HL-60/S4 (cell line): Measurements from ENCODE around the gene GOLT1A.

Experiments
- in situ Hi-C: fragments of 300-500 bp; cut with MboI; formaldehyde crosslinking; loops from 2 replicates; pipeline ENCODE4 v1.14.3; 2022; ENCODE audit warnings: low sequenced_read_pairs

GOLT1A gene

DNA sequence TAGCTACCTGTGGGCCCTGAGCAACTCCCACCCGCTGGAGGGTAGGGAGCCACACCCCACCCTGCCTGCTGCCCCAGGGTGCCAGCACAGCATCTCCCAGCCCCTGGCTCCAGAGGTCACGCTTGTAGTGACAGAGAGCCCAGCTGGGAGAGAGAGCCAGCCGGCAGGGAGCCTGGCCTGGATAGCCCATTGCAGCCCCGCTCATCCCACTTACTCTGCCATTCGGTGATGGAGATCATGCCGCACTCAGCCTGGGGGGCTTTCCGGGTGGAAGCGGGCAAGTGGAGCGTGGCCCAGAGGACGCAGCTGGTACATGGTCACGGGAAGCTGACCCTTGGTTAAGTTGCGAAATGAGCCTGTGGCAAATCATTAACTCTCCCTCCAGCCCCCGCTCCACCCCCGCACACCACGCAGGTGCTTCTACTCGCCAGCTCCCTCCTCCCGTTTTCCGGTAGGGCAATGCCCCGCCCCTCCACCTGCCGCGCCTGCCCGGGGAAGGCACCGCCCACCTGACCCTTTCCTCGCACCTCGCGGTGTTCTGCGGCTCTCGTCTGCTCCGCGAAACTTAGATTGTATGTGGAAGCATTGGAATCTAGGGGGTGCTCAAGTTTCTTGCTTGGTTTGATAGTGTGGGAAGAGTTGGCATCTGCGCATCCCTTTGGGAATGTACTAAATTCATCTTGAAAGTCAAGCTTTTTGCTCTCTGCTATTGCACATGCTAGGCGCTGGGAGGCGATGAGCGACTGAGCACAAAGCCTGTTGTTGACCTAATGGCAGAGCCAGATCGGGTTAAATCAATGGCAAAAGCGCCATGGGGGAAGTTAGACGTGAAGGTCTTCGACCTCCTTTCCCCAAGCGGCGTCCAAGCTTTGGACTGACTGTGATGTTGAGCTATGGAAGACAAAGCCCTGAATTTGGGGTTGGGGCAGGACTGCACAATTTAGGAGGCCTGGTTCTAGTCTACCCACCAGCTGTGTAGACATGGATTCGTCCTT, at the start of gene GOLT1A:
Gene GOLT1A, minus strand, starts transcription at position 321 of the 995 bp plus-strand sequence. Its CDS starts 82 bp downstream, at position 239.
- in situ Hi-C loops, result no loop called here

- in situ Hi-C loops, result no loop called here
Observed at GRCh38 chr1:204263254-204263910, 49.6 kb upstream of the GOLT1A start.

GRCh38 chr1:204262506-204263253, 48.9 kb upstream of the GOLT1A start:
- in situ Hi-C loops, result no loop called here

DNA sequence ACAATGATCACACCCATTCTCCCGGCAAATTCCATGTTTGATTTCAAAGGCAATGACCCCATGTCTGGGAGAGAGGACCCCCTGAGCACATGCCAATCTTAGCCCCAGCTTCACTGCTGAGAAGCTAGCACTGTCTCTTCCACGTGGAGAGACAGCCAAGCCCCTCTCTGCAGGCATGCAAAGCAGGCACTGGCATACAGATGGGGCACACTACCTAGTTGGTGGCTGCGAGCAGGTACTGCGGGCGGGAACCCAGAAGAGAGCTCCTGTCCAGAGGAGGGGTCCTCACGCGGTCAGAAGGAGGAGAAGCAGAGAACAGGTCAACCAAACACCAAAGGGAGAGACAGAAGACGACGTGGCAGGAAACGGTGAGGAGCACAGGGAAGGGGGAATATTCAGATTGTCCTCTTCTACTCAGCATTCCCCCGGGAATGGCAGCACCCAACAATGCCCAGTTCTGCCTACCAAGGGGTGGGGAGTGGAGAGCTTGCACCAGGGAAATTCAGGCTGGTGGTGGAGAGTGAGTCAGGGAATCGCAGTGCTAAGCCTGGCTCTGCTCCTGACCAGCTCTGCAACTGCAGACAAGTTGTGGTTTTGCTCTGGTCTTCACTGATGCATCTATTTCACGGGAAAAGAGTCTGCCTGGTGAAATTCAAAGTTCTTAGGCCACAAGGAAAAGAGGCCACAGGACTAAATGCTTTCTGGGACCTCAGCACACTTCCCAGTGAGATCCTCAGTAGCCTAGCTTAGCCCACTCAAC, 48.1 kb upstream of the GOLT1A start:
- in situ Hi-C loops, result no loop called here

DNA sequence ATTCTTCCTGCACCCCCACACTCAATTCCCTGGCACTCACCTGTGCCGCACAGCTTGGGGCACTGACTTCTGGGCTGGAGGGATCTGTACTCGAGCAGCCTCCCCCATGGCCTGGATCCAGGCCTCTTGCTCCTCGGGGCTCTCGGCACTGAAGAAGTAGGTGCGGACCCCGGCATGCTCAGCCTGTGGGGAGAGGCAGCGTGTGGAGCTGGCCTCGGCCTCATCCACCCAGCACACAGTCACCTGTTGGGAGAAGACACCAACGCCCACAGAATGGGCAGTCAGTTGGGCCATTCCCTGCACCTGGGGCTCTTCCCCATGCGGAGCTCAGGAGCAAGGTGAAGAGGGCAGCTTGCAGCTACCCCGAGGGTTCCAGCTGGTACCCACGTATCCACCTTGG, 47.5 kb upstream of the GOLT1A start:
- in situ Hi-C loops, result no loop called here

GRCh38 chr1:204260601-204261197, 46.9 kb upstream of the GOLT1A start:
- in situ Hi-C loops, result no loop called here

DNA sequence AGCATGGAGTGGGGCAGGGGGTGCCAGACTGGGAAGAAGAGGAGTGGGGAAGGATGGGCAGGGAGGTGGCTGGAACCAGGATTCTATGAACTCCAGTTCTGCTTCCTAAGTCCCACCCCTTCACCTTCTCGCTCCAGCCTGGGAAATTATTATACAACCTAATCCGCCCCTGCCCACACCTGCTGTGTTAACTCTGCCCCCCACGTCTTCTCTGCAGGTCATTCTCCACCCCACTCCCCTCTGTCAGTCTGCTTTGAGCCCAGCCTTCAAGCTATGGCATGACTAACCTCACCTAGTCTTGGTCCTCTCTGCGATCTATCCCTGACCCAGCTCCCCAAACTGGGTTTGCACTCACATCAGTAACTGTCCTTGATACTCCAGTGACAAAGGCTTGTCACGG, 46.0 kb upstream of the GOLT1A start:
- in situ Hi-C loops, result no loop called here

DNA sequence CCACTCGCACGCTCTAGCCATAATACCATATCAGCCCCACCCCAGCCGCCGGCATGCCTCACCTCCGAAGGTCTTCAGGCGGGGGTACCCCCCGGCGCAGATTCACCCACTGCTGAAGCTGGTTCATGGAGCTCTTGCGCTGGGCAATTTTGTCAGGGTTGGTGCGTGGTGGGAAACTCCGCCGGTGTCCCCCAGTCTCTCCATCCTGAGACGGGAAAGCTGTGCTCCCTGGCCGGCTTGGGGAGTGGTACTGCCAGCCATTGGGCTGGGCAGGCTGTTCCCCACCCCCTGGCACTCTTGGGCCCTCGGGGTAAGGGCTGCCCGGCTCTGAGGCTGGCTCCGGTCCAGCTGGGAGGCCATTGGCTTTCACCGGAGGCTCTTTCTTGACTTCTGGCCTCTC, 45.4 kb upstream of the GOLT1A start:
- in situ Hi-C loops, result no loop called here

DNA sequence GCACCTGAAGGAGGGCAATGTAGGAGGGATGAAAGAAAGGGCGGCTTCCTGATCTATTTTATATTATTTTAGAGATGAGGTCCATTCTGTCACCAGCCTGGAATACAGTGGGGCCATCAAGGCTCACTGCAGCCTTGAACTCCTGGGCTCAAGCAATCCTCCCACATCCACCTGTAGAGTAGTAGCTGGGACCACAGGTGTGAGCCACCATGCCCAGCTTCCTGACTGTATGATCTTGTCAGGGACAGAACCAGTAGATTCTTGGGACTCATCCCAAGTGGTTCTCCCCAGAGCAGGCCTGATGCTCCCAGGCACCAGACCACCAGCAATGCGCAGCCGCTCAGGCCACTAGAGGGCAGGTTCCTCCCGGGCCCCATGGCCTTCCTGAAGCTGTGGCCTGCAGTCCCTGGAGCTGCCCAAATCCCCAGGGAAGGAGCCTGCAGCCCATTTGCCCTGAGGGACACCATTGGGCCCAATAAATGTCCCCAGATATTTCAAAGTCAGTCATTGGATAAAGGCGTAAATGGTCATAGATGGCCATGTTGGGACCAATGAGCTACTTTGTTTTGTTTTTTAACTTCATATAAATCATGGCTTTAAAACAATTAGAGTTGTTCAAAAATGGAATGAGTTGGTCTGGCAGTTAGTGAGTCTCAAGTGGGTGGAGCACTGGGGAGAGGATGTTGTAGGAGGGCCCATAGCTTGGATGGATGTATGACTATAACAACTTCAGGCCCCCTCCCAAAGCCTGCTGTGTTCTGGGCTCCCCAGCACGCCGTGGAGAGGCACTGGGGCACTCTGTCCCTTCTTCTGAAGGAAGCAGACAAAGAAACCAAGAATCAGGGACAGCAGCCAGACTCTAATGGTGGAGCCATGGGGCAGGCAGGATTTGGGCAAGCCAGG, 44.7 kb upstream of the GOLT1A start:
- in situ Hi-C loops, result no loop called here

DNA sequence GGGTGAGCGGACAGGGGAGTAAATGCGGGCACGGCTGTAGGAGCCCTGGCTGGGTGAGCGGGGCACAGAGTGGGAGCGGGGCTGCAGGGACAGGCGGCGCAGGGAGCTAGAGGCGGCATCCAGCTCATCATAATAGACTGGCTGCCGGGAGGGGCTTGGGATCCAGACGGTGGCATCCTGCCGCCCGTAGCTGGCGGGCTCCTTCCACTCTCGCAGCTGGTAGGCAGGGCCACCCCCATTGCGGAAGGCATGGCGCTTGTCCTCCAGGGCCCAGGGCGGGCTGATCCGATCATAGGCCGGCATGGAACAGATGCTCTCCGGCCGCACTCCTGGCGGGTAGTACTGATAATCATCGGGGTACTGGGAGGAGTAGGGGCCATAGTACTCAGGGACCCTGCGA, 43.7 kb upstream of the GOLT1A start:
- in situ Hi-C loops, result no loop called here

DNA sequence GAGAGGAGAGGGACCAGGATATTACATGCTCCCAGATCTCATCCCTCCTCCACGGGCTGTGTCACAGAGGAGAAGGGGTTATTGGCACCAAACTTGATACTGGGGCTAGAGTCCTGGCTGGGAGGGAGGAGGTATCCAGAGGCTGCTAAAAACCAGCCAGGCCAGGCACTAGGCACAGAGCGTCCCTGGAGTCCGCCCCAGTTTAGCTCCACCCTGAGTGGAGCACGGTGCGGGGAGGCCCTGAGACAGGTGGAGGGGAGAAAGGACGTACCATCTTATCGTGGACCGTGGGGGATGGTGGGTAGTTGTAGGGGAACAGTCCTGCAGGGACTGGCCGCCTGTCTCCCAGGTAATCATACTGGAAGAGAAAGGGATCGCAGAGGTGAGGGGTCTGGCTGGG, 42.7 kb upstream of the GOLT1A start:
- in situ Hi-C loops, result no loop called here

DNA sequence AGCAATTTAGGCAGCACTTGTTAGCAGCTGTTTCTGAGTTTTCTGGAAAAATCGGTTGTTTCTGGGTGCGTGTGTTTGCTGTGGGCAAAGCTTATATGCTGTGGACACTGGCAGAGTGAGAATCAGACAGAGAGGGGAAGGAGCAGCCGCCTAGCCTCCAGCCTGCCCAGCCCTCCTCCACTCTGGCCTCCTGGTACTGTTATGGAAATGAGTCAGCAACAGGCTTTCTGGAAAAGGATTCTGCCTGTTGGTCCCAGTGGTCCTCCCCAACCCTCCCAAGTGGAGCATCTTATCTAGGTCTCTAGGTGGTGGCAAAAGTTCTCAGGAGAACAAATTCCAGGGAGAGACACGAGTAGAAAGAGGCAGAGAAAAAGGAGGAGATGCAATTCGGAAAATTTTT, 42.2 kb upstream of the GOLT1A start:
- in situ Hi-C loops, result no loop called here

GRCh38 chr1:204255225-204255624, 41.4 kb upstream of the GOLT1A start:
- in situ Hi-C loops, result no loop called here

GRCh38 chr1:204254031-204254661, 40.4 kb upstream of the GOLT1A start:
- in situ Hi-C loops, result no loop called here

GRCh38 chr1:204251926-204252689, 38.3 kb upstream of the GOLT1A start:
- in situ Hi-C loops, result no loop called here

GRCh38 chr1:204251286-204251685, 37.5 kb upstream of the GOLT1A start:
- in situ Hi-C loops, result no loop called here

- in situ Hi-C loops, result no loop called here
Observed at GRCh38 chr1:204250428-204251030, 36.7 kb upstream of the GOLT1A start.
